Stimulated activated CD4-positive, alpha-beta T cell treated with anti-CD3 and anti-CD28 coated beads, Interleukin-4, amount 100 ng/mL, for 1 hour (primary cell): Measurements from ENCODE around the gene LRRFIP1.
A peak's percentile ranks its signal among the peaks of the same experiment; 100 is the strongest.

Experiments used
- DNase-seq: peaks from one replicate; pipeline ENCODE4 v3.0.0-alpha.2; 2020

Gene LRRFIP1

DNA sequence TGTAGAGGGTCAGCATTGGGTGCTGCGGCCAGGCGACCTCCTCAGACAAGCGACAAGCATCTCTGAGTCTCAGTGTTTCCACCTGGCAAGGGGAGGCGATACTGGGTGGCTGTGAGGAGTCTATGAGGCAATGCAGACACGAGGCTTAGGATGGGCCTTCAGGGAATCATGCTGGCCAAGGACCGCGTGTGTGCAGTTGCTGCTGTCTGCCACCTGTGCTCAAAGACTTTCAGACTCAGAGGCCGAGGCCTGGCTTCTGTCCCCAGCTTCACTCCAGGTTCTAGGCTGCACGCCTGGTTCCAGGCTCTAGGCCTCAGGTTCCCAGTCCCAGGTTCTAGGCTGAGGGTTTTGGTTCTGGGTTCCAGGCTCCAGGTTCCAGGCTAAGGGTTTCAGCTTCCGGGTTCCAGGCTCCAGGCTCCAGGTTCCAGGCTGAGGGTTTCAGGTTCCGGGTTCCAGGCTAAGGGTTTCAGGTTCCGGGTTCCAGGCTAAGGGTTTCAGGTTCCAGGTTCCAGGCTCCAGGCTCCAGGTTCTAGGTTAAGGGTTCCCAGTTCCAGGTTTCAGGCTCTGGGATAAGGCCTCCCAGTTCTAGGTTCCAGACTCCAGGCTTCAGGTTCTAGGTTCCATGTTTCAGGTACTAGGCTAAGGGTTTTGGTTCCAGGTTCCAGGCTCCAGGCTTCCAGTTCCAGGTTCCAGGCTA lies 14.8 kb downstream of the LRRFIP1 start:
- DNase-seq, result no peak

DNA sequence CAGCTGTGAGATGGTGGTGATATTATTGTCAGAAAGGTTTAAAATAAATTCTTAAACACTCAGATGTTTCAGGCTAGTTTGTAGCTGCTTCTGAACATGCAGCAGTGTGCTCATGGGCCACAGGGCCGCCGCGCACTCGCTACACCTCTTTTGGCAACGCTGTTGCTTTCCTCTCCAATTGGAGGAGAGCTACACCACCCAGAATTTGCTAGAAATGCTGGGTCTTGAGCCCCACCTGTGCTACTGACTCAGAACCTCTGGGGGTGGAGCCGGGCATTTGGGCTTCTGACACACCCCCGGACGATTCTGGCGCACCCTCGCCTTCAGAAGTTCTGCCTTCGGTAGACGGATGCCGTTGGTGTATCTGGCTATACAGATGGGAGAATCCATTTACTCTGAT lies 15.7 kb downstream of the LRRFIP1 start:
- DNase-seq, result no peak

DNA sequence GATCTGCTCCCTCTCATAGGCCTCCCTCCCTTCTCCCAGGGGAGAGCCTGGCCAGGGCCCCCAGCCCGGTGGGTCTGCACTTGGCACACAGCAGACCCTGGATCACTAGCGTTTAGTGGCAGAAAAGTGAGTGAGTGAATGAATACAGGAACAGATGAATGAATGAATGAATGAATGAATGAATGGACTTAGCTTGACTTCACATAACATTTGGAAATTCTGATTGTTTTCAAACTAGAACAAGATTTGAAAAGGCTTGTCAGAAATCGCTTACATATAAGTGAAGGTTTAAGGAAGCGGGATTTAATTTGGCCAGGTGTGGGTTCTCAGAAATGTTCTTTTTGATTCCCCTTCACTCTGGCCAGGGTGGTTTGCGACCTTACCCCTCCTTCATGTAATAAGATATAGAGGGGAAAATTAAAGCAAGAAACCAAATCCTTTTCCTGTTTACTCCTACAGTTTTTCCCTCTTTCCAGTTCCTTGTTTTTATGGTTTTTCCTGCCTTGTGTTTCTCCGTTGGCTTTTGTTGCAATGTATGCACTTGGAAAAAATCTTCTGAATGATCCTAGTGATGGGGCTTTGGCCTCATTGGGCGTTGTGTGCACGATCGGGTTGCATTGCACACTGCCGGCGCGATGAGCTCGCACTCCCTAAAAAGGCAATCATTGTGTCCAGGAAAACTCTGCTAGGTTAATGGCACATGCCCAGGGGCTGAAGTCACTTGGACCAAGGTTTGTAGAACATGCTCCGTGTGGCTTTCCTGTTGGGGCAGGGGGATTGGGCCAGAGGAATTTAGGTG lies 16.4 kb downstream of the LRRFIP1 start:
- no peak for DNase-seq

DNA sequence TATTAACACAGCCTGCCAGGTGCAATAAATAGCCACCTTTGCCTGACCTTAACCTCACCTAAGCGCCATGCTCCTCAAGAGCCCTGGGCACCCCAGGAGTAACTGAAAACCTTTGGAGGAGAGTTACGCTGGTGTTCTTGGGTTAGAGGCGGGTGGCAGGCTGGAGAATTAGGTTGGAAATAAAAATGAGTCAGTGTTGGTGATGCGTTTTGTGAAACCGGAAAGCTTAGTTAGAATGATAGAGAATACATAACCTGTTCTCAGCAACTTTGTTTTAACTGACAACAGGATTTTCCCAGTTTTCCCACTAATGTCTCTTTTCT lies 17.0 kb downstream of the LRRFIP1 start:
- DNase-seq, result no peak

DNA sequence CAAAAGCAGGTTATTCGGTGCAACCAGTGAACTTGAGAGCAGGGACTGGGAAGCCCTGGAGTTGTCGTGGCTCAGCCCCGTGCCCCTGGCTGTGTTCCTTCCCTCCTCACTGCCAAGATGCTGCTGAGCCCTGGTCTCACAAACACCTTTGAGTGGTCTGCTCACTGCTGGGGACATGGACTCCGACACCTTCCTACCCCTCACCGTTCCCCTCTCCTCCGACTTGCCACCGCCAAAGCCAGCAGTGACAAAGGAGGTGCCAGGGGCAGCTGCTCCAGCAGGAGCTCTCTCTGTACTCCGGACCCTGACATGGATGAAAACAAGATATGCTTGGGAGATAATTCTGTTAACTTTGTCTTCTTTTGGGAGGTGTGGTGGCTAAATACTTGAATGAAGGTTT lies 17.9 kb downstream of the LRRFIP1 start:
- no peak for DNase-seq

DNA sequence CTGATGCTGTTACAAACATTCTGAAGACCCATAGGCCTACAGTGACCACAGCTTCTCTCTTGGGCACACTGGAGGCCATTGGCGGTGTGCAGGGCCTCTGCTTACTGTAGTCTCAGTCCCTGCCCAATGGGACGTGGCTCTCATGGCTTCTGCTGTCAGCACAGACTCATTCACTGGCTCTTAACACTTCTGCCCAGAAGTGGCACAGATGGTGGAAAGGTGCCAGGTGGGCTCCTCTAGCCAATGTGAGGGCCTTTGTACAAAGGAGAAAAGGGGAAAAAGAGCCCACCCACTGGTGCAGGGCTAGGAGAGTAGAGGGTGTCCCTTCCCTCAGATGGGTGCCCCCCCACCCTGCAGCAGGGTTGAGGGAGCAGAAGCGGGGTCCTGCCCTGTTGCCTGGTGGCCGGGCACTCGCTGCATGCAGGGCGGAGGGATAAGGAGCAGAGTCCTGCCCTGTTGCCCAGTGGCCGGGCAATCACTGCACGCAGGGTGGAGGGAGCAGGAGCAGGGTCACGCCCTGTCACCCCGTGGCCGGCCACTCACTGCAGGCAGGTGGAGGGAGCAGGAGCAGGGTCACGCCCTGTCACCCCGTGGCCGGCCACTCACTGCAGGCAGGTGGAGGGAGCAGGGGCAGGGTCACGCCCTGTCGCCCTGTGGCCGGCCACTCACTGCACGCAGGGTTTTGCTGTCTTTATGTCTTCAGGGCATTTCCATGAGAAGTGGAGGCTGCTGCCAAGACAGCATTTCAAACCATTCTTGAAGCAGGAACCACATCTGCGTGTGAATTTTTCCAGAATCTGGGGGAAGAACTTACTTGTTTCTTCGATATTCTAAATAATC lies 20.0 kb downstream of the LRRFIP1 start:
- DNase-seq, result no peak

DNA sequence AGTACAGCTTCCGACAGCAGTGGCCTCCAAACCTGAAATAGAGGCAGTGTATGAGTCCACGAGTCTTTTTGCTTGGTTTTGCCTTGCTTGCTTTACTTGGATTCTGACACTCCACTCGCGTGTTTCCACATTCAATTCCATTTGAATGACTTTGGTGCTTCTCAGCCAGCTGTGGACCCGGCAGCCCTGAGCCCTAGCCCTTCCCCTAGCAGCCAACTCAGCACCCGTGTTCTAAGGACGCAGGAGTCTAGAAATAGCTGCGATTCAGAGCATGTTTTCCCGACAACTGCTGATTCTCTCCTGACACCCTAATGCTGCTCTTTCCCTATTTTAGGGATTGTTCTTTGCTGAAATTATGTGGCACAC lies 20.6 kb downstream of the LRRFIP1 start:
- DNase-seq, result no peak

DNA sequence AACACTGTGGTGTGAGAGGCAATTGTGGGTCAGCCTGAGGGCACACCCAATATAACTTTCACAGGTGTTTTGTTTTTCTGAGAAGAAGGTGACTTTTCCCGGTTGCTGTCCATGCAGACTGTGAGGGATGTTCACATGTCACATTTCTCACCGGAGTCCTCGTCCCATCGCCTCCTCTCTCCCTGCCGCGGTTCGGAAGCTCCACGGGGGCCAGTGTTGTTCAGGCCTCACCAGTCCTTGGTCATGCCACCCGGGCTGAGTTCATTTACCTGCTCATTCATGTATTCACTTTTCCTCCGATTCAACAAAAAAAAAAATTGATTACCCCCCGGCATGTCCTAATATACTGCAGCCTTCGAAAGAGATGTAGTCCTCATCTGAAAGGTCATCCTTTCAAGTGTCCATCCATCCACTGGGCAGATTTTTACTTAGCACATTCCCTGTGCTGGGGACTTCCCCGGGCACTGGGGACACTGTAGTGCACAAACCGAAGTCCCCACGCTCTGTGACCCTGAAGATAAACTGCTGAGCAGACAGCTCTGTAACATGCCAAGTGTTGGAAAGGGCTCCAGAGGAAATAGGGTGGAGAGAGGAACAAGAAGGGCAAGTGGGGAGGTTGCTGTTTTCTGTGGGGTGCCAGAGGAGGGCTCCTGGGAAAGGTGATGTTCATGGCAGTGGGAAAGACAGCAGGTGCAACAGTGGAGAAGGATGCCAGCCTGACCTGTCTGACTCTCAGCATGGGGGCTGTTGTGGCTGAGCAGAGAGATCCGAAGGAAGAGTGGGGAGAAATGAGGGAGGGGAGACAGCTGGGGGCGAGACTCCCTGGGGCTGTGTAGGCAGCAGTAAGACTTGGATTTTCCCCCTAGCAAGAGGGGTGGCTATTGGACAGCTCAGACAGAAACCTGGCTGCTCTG lies 22.4 kb downstream of the LRRFIP1 start:
- no peak for DNase-seq

DNA sequence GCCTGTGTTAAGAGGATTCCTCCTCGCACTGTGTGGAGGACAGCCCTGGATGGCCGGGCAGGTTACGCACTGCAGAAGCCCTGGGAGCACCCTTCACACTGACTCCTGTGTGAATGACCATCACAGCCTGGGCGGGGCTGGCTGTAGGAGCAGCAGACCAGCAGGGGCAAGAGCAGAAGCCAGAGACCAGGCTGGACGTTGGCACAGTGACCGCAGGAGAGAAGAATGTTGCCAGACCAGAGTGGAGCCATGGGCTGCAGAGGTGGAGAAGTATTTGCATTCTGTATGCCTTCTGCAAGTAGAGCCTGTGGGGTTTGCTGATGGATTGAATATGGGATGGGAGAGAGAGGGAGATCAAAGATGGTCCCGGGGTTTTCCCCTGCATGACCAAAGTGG lies 23.1 kb downstream of the LRRFIP1 start:
- no peak for DNase-seq

DNA sequence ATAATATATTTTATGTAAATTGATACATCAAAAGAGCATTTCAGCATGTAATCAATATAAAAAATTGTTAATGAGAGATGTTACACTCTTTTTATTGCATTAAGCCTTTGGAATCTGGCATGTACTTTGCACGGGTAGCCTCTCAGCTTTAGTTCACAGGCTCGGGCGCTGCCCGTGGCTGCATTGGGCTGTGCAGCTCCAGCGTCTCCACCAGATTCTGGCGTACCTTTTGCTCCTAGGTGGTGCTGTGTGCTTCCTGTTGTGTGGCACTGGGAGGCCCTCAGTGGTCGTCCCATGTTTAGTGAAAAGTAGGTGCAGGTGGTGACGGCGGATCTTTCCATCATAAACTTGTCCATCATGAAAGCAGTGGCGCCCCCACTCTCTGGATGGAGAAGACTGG lies 24.4 kb downstream of the LRRFIP1 start:
- no peak for DNase-seq

DNA sequence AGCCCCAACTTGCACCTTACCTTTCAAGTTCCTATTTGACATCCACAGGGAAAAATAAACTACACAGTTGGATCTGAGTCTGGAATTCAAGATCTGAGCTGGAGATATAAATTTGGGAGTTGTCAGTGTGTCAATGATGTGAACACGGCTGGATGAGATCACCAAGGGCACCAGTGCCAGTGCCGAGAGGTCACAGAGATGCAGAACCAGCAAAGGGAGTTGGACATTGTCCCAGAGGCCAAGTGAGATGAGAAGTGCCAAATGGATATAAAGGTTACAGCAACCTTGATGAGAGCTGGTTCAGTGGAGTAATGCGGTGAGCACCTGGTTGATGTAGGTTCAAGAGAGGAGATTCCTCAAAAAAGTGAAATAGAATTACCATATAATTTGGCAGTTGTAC lies 24.8 kb downstream of the LRRFIP1 start:
- no peak for DNase-seq

DNA sequence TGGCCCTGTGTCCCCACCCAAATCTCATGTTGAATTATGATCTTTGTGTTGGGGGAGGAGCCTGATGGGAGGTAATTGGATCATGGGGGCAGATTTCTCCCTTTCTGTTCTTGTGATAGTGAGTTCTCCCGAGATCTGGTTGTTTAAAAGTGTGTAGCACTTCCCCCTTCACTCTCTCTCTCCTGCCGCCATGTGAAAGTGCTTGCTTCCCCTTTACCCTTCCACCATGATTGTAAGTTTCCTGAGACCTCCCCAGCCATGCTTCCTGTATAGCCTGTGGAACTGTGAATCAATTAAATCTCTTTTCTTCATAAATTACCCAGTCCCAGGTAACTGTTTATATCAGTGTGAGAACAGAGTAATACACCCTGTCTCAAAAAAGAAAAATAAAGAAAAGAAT lies 25.5 kb downstream of the LRRFIP1 start:
- no peak for DNase-seq

DNA sequence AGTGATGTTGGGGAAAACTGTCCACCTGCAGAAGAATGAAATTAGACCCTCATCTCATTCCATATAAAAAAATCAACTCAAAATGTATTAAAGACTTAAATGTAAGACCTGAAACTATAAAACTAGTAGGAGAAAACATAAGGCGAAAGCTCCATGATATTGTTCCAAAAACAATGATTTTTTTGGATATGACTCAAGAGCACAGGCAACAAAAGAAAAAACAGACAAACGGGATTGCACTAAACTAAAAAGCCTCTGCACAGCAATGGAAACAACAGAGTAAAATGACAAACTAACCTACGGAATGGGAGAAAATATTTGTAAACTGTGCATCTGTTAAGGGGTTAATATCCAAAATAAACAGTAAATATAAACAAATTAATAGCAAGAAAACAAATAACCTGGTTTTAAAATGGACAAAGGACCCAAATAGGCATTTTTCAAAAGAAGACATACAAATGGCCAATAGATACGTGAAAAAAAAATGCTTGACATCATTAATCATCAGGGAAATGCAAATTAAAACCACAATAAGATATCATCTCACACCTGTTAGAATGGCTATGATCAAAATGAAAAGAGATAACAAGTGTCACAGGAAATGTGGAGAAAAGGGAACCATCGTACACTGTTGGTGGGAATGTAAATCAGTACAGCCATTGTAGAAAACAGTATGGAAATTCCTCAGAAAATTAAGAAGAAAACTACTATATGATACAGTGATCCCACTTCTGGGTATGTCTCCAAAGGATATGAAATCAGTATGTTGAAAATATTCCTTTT lies 26.6 kb downstream of the LRRFIP1 start:
- no peak for DNase-seq

DNA sequence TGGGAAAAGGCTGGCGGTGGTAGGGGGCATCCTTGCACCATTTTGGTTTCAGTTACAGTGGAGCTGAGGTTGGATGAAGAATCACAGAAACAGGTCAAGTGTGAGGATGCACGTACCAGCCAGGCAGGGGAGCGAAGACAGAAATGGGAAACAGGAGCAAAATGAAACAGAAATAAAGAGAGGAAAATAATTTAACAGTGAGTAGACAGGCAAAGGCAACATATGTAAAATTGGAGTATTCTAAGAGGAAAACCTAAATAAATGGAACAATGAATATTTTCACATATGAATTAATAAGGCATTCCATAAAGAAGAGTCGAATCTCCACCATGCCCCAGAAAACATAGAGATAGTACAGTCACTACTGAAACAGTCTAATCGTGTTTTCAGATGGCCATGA lies 29.7 kb downstream of the LRRFIP1 start:
- no peak for DNase-seq

DNA sequence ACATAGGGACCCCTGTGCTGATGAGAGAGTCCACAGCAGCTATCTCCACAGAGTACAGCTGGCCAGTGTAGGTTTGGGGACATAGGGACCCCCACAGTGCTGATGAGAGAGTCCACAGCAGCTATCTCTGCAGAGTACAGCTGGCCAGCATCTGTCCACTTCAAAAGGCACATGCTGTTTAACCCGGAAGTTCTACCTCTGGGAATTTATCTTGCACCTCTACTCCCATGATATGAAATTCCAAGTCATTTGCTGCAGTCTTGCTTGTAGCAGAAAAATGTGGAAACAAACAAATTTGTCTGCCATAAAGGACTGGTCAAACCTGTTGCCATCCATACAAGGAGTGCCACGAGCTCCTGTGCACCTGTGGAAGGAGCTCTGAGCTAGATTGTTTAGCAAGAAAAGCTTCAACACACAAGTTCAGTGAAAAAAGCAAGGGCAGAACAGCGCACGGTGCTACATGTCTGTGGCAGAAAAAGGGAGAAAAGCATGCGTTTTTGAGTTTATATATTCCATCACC lies 33.1 kb downstream of the LRRFIP1 start:
- DNase-seq, result no peak

DNA sequence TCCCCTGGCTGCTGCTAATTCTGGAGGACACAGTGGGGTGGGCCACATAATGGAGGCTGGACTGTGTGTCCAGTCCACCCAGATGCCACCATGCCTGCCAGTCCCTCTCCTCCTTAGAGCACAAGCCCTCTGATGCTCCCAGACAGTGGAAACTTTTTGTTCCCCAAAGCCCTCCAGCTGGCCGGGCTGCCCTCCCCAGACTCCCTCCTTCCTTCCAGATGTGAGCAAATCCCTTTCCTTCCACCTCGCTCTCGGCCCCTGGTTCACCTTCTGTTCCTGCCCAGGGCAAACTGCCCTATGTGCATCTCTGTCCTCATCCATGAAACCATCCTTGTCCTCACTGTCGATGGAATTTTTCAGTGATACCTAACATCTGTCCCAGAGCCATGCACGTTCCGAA lies 33.9 kb downstream of the LRRFIP1 start:
- no peak for DNase-seq

DNA sequence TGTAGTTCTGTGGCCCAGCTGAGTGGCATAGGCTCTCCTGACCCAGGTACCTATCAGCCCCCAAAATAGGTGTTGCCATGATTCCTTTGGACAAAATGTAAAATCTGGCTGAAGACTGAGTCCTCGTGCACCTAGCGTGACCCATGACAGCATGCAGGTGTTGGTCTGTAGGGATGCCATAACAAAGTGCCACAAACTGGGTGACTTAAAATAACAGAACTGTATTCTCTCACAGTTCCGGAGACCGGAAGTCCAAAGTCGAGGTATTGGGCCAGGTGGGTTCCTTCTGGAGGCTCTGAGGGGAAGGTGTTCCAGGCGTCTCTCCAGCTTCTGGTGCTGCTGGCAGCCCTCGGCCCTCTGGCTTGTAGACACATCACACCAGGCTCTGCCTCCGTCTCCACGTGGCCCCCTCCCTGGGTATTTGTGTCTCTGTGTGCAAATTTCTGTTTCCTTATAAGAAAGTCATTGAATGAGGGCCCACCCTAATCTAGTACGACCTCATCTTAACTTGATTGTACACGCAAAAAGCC lies 34.5 kb downstream of the LRRFIP1 start:
- DNase-seq, result no peak

DNA sequence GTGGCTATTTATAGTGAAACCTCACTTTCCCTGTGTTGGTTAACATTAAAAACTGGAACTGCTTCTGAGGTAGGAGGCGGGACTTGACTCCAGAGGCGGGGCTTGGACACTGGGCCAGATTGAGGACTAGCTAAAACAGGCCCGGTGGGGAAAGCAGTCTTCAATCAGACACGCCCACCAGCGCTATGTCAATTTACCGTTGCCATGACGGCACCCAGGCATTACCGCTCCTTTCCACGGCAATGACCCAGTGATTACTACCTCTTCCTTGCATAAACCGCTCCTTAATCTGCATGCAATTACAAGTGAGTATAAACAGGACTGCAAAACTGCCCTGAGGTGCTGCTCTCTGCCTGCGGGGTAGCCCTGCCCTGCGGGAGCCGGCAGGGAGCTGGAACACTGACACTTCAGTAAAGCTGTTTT lies 35.3 kb downstream of the LRRFIP1 start:
- DNase-seq, result peak; percentile 29

DNA sequence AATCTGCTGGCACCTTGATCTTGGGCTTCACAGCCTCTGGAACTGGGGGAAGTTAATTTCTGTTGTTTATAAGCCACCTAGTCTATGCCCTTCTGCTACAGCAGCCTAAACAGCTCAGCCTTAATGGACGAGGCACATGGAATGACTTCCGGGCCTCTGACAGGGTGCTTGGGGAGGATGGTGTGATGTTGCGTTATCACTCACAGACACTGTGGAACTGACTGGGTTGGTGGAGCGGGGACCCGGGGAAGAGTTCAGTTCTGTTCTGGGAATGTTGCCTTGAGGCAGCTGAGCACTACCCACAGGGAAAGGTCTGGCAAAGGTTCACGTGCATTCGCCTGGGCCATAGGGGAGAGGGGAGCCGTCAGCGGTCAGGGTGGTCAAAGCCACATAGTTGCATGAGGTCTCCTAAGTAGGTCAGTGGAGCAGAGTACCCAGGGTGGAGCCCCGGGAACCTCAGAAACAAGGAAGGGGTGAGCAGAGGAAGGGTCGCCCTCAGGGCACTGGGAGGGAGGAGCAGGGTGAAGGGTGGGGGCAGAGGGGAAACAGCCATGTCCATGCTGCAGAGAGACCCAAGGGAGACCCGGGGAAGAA lies 36.2 kb downstream of the LRRFIP1 start:
- no peak for DNase-seq

DNA sequence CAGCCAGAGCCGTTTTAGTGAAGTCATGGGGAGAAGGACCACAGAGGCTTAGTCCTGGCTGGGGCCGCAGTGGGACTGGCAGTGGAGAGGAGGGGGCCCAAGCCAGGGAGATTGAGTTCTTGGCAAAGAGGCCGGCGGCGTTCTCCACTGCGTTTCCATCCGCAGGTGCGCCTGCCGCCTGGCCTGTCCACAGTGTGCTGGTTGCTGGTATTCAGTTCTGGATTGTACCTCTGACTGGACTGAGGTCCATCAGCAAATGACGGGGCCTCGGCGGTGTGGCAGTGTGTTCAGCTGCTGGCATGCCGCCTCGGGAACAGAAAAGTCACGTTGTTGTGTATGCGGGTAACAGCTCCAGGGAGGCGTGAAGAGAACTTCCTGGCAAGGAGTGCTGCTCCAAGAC lies 36.8 kb downstream of the LRRFIP1 start:
- no peak for DNase-seq

DNA sequence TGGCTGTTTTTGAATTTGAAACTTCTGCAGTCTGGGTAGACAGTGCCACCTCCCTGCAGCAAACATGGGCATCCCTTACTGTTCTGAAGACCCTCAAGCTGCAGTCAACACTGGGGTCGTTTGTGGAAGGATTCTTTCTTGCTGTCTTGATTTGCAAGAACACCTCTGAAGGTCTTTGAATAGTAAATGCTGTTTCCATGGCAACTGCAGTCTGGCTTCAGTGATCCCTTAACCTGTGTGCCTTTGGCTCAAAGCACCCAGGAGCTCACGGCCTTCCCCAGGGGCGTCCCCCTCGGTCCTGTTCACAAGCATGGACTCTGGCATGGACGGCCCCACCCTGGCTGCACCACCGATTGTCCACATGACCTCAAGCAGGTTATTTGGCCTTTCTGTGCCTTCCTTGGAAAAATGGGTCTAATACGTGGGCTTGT lies 38.3 kb downstream of the LRRFIP1 start:
- DNase-seq, result no peak
